ENCODE results near the gene RBSN.
"Not testable (repeated sequence)": the region's sequence is repeated elsewhere in the genome, so short reads cannot be mapped to it uniquely, and the experiment has no call there.

The RBSN gene

DNA sequence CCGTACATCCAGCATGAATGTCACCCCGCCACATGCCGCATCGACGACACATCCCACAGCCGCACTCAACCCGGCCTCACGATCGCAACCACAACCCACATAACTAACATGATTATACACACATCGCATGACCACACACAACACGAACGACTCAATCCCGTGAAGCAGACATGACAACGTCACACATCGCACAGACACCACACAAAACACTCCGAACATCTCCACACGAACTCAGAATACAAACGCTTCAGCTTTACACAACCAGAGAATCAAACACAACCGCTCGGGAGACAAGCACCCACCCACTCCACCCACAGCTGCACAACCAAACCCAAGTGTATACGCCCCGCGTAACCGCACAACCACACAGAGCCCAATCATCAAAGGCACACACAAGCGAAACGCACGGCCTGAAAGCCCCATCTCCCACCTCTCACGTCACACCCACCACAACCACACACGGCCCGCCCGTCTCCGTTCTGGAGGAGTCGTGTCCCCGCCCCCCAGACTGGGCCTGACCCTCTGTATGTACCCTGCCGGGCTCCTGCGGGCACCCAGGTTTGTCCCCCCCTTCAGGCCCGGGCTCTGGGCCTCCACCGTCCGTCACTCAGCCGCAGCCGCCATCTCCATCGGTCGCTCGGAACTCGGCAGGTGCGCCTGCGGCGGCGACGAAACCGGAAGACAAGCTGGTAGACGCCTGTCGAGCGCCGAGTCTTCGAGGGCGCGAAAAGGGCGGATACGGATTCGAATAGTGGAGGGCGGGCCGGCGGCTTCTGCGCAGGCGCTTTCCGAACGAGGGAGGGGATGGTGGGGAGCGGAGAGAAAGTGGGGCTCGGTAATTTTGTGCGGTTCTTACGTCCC is at the start of gene RBSN:
TSS of gene RBSN (minus strand) at position 646 of the 861 bp plus-strand sequence. CDS start 3,028 bp downstream, outside the sequence.
- DNase-seq (ENCODE audit: low read depth): peak; percentile 95

DNA sequence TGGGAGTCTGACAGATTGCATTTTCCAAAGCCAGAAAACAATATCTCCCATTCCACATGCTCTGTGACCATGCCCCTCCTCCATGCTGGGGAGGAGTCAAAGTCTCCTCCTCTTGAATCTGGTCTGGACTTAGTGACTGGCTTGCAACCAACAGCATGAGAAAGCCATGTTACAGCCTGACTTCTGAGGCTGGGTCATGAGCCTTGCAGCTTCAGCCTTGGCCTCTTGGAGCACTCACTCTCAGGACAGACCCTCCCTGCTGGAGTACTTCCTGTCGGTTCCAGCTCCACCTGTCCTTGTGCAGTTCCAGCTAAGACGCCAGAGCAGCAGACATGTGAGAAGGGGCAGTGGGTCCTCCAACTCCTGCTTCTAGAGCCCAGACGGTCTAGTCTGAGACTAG is 49.7 kb upstream of the RBSN start:
- DNase-seq (ENCODE audit: low read depth): no peak

GRCh38 chr3:15136885-15137284 is 37.9 kb upstream of the RBSN start:
- DNase-seq (ENCODE audit: low read depth): not testable (repeated sequence)

DNA sequence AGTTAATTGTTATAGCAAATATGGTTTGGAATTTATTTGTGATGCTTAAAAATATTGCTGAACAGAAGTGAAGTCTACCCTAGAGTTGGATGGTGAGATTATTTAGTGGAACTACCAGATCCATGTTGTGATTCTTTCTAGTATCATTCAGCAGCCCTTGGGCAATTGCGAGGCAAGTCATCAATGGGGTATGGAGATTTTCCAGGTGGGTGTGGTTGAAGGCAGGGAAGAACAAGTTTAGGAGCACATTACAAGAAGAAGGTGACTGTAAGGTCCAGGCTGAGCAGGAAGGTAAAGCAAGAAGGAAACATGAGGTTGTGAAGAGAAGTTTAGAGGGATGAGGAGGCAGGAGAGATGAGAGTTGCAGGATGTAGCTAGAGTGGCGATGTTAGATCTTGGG is 36.0 kb upstream of the RBSN start:
- not testable (repeated sequence) for DNase-seq (ENCODE audit: low read depth)

- DNase-seq (ENCODE audit: low read depth): not testable (repeated sequence)
Measured at GRCh38 chr3:15128403-15128802, 29.5 kb upstream of the RBSN start.

GRCh38 chr3:15126975-15127374 is 28.0 kb upstream of the RBSN start:
- not testable (repeated sequence) for DNase-seq (ENCODE audit: low read depth)

GRCh38 chr3:15122398-15122797 is 23.4 kb upstream of the RBSN start:
- DNase-seq (ENCODE audit: low read depth): no peak

GRCh38 chr3:15121936-15122335 is 23.0 kb upstream of the RBSN start:
- DNase-seq (ENCODE audit: low read depth): no peak

DNA sequence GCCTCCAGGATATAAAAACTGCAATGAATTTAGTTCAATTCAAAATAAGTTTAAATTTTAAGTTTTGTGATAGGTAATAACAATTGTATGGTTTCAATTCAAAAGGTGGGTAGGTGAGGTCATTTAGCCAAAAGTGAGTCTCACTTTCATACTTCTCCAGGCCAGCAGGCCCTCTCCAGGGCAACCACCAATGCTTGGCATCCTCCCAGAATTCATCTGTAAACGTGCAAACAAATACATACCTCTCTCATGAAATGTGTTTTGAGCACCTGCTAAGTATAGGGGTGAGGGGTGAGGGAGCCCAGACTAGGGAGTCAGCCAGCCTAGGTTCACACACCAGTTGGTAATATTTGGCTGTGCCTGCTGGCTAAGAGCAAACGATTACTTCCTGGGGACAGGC is 22.0 kb upstream of the RBSN start:
- DNase-seq (ENCODE audit: low read depth): no peak

GRCh38 chr3:15117011-15117410 is 18.1 kb upstream of the RBSN start:
- no peak for DNase-seq (ENCODE audit: low read depth)

- DNase-seq (ENCODE audit: low read depth): no peak
Measured at GRCh38 chr3:15116032-15116669, 17.2 kb upstream of the RBSN start.

GRCh38 chr3:15114466-15115358 is 15.8 kb upstream of the RBSN start:
- no peak for DNase-seq (ENCODE audit: low read depth)

GRCh38 chr3:15113884-15114283 is 14.9 kb upstream of the RBSN start:
- DNase-seq (ENCODE audit: low read depth): no peak

DNA sequence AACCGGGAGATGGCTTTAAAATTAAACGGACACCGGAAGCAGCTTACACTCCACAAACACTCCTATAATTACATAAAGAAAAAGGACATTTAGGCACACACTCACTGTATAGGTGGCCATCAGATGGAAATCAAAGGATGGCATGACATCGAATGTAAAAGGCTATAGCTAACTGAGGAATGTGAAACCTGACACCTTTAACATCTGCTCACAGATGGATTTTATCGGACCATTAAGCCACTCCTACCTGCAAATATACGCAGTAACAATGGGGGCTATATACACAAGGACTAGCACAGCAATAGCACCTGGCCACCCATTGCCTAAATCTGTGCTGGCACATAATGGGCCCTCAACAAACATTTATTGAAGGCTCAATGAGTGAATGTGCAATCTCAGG is 14.5 kb upstream of the RBSN start:
- no peak for DNase-seq (ENCODE audit: low read depth)

- no peak for DNase-seq (ENCODE audit: low read depth)
Measured at GRCh38 chr3:15112011-15112410, 13.1 kb upstream of the RBSN start.

GRCh38 chr3:15110206-15110605 is 11.3 kb upstream of the RBSN start:
- DNase-seq (ENCODE audit: low read depth): no peak

- DNase-seq (ENCODE audit: low read depth): no peak
Measured at GRCh38 chr3:15108869-15109268, 9.9 kb upstream of the RBSN start.

DNA sequence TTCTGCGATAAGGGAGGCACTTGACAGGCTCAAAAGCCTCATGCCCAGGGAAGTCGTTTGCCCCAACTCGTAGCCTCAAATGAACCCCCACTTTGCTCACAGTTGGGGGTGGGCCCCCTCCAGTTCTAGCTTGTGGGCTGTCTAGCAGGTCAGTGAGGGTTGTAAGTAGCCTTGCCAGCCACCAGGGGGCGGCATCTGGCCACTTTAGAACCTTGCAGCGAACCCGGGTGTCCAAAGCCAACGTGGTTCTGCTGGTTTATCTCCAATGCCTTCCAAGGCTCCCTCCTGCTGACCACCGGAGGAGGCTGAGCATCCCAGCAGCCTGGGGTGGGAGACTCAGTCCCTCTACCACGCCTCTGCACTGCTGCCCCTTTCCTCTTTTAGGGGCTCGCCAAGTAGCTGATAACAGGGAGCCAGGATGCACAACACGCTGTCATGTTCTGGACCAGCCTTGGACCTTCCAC is 9.2 kb upstream of the RBSN start:
- peak; percentile 70 for DNase-seq (ENCODE audit: low read depth)

DNA sequence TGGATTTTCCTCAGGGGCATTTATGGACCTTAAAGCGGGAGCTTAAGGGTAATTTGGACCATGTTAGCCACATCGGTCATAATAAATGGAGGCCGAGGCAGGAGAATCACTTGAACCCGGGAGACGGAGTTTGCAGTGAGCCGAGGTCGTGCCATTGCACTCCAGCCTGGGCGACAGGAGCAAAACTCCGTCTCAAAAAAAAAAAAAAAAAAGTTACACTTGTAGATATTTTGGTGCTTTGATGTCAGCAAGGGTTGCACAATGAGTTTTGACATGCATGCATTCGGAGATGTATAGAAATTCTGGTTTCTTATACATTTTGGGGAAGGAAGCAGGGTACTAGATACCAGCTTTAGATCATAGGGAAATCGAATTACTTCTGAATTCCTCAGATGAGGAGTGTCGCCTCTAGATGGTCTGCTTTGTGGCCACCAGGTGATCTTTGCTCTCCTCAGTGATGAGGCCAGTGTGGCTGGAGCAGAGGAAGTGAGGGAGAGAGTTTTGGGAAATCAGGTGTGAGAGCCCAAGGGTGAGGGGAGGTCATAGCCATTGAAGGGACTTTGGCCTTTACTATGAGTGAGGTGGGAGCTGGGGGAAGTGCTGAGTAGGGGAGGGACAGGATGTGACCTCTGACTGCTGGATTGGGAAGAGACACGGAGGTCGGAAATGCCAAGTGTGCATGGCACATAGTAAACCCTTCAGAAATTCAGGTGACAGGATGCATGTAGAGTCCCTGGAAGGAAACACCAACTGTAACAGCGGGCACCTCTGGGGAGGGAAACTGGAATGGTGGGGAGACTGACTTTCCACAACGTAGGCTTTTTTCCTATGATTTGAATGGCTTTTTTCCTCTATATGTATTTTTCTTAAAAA is 8.4 kb upstream of the RBSN start:
- no peak for DNase-seq (ENCODE audit: low read depth)

DNA sequence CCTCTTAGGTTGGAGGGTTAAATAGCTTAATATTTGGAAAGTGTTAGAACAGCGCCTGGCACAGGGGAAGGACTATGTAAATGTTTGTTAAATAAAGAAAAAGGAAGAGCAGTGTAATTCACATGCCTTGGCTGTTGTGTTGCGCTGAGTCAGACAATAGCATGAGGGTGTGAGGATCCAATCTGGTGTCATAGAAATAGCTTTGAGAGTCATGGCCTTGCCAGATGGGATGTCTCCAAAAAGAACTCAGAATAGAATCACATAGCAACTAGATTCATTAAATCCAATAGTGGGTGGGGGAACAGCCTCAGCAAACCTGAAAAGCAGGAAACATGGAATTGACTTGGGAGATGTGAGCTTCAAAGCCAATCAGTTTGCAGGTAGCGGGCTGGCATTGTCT is 3.9 kb upstream of the RBSN start:
- no peak for DNase-seq (ENCODE audit: low read depth)

DNA sequence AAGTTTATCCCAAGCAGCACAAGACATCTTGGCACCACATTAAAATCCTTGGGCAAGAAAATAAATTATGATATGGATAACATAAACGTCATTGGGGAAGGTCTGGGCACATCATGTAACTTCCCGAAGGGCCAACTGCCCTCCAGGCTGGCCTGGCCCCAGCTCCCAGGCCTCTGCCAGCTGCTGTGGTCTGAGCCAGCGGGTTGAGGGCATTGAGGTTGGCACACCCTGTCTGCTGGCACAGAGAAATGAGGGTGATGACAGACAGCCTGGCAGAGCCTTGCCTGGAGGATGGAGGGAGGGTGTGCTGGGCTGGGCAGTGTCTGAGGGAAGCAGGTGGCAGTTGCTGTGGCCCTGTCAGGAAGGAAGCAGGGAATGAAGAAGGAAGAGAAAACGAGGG is 3.3 kb upstream of the RBSN start:
- DNase-seq (ENCODE audit: low read depth): no peak
